HG03280 (cell line): ENCODE measurements around the gene SLC26A8.
"Not testable (repeated sequence)": the region's sequence is repeated elsewhere in the genome, so short reads cannot be mapped to it uniquely, and the experiment has no call there.

Experiments used
- ATAC-seq: cut with Tn5 transposase; IDR thresholded peaks from one replicate; pipeline ENCODE4 v1.9.1; 2021; ENCODE audit warnings: mild to moderate bottlenecking, moderate library complexity; ENCODE audit not compliant: unreplicated experiment

Gene SLC26A8

DNA sequence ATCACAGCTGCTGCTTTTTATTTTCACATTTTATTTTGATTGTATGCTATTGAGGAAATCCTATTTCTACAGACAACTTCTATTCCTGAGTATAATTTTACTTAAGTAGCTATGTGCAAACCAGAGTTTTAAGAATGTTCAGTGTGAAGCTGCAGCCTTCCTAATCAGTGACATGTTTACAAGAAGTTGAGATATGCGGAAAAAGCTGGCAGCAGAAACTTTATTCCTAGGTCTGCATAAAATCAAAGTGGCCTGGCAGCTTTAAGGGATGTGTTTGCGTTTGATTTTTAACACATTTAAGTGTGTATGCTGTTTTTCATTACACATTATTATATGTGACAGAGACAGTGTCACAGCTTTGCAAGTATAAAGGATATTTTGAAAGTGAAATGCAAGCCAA is 29.4 kb upstream of the SLC26A8 start:
- ATAC-seq, result no peak

DNA sequence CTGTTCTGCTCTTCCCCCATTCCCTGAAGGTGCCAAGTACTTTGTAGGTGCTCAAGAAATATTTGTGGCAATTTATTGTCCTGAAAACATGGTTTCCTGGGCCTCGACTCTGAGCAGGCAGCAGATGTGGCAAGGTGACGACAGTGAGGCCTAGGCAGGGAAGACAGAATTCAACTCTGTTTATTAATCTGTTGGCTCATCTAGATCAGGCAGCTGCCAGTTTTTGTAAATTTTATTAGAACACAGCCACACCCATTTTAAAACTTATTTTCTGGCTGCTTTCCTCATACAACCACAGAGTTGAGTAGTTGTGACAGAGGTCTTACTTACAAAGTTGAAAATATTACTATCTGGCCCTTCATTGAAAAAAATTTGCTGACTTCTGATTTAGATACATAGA is 27.7 kb upstream of the SLC26A8 start:
- ATAC-seq, result no peak

DNA sequence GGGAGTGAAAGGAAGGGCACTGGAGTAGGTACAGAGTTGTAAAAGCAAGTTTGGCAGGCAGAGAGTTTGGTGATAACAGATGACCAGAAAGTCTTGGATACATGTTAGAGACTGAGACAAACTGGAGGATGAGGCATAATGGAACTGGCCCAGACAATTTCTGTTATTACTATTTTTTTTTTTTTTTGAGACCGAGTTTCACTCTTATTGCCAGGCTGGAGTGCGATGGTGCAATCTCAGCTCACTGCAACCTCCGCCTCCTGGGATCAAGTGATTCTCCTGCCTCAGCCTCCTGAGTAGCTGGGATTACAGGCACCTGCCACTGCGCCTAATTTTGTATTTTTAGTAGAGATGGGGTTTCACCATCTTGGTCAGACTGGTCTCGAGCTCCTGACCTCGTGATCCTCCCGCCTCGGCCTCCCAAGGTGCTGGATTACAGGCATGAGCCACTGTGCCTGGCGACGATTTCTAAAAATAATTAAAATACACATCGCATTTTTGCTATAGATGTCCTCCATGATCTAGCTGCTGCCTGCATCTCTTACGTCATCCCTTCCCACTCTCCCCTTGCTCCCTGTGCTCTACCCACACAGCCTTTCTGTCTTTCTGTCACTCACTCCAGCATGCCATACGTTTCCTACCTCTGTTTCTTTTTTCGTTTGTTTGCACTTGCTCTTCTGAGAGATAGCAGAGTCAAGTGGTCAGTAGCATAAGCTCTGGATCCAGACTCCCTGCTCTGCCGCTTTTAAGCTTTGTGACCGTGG is 26.7 kb upstream of the SLC26A8 start:
- no peak for ATAC-seq

DNA sequence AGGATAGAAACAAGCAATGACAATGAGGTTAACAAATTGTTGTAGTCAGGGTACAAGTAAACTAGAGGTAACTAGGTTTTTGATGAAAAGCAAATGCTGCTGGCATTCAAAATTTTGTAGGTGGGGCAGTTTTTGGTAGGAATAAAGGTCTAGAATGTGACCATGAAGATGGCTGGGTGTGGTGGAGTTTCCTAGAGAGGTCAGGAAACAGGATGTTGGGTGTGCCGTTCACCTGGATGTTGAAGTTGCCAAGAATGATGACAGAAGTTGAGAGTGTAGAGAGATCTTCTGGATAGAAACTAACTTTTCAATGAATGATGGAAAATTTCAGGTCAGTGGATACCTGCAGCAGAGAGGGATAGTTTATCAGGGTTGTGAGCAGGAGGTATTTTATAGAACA is 25.9 kb upstream of the SLC26A8 start:
- ATAC-seq, result no peak

- ATAC-seq, result no peak
Observed at GRCh38 chr6:36049582-36049981, 25.1 kb upstream of the SLC26A8 start.

DNA sequence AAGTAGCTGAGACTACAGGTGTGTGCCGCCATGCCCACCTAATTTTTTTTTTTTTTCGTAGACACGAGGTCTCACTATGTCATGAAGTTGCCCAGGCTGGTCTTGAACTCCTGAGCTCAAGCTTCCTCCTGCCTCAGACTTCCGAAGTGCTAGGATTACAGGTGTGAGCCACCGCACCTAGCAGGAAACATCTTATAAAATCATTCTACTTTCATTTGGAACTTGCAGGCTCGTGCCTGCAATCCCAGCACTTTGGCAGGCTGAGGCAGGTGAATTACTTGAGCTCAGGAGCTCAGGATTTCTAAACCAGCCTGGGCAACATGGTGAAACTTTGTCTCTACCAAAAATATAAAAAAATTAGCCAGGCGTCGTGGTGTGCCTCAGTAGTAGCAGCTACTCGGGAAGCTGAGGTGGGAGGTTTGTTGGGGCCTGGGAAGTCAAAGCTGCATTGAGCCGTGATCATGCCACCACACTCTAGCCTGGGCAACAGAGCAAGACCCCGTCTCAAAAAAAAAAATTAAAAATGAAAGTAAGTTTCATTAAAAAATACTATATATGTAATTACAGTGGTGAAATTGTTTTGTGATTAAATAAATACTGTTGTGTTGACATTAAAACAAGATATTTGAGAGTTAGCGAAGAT is 18.3 kb upstream of the SLC26A8 start:
- no peak for ATAC-seq

GRCh38 chr6:36040958-36041357 is 16.5 kb upstream of the SLC26A8 start:
- no peak for ATAC-seq

DNA sequence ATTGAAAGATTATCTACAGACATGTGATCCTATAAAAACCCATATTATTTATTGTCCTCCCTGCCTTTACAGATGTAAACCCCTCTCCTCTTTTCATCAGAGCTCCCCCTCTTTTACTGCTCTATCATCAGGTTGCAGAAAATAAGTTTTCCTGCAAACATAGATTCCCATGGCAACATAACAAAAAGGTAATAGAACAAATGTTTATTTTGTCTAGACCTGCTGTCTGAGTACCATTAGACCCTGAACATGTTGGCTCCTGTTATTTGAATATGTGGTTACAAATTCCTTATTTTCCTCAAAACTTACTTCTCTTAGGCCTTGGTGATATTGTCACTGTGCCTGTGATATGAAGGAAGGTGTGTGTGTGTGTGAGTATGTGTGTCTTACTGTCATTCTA is 14.7 kb upstream of the SLC26A8 start:
- ATAC-seq, result no peak

DNA sequence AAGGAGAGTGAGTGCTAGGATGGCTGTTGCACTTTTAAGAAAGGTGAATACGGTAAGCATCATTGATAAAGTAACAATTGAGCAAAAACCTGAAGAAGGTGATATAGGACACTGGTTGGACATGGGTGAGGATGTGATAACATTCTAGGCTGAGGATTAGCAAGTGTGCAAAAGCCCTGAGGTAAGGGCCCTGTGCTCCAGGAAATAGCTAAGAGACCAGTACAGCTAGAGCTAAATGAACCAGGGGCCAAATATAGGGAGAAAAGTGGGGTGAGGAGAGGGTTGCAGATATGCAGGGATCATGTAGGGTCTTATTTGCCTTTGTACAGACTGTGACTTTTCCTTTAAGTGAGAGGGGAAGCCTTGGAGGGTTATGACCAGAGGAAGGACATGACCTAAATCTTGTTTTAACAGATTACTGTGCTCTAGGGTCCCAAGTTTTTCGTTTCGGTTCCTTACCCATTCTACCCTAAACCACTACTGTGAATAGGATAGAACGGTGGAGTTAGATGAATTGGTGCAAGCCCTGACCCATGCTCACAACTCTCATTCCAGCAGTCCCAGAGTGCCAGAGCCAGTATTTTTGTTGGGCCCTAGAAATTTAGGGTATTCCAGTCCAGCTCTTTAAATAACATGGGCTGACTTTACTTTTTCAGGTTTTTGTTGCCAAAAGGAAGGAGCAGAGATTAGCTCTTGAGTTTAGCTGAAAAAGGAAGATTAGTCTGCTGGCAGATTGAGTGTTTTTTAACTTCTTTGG is 13.9 kb upstream of the SLC26A8 start:
- ATAC-seq, result no peak

DNA sequence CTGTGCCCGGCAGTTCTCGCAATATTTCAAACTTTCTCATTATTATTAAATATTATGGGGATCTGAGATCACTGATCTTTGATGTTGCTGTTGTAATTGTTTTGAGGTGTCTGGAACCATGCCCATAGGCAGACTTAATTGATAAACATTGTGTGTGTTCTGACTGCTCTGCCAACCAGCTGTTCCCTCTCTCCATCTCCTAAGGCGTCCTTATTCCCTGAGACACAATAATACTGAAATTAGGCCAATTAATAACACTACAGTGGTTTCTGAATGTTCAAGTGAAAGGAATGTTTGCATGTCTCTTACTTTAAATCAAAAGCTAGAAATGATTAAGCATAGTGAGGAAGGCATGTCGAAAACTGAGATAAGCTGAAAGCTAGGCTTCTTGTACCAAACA is 10.8 kb upstream of the SLC26A8 start:
- ATAC-seq, result no peak

DNA sequence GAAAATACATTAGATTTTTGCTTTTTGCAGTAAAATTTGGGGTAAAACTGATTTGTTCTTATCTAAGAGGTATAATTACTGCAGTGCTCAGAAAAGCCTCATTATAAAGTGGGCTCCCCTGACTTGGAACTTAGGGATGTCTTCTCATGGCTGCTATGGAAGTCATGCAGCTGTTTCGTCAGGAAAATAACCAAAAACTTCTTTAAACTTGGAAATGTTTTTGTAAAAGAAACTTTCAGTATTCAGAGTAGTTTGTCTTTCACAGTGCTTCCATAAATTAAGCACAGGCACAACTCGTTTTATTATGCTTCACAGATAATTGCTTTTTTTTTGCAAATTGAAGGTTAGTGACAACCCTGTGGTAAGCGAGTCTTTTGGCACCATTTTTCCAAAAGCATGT is 10.0 kb upstream of the SLC26A8 start:
- ATAC-seq, result no peak

DNA sequence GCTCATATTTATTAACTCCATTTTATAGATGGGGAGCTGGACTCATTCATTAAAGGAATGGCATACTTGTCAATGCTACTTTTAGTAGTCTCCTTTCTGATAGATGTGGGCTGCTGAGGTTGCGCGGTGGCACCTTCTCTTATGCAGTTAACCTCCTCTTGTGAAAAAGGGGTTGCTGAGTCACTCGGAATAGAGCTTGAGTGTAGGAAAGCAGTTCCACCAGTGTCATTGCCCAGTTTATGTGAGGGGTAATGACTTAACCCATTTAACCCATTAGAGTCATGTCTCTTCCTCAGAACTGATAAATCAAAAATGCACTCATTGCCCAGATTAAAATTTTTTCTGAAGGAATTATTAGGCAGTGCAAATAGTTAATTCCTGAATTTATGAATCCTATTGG is 9.5 kb upstream of the SLC26A8 start:
- ATAC-seq, result no peak

- not testable (repeated sequence) for ATAC-seq
Observed at GRCh38 chr6:36033144-36033543, 8.7 kb upstream of the SLC26A8 start.

DNA sequence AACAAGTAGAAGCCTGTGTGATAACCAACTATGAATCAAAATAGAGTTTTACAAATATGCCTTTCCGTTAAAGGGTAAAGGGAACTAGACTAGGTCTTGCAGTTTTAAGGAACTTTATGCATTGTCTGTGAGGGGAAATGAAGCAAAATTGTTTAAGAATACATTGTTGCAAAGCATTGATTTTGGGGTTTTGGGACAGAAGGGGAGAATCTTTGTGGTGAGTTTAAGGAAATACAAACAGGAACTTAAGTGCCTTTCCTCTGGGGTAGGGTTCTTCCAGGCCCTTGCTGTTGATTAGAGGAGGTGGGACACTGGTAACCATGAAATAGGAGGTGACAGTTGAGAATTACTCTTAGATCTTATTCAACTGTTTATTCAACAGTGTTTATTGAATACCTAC is 7.8 kb upstream of the SLC26A8 start:
- ATAC-seq, result no peak

- ATAC-seq, result no peak
Observed at GRCh38 chr6:36029464-36029863, 5.0 kb upstream of the SLC26A8 start.

GRCh38 chr6:36028877-36029324 is 4.5 kb upstream of the SLC26A8 start:
- ATAC-seq, result no peak

GRCh38 chr6:36028088-36028876 is 3.8 kb upstream of the SLC26A8 start:
- ATAC-seq, result peak; percentile 24

- ATAC-seq, result peak; percentile 88
Observed at GRCh38 chr6:36027501-36028087, 3.2 kb upstream of the SLC26A8 start, which contains the start of gene MAPK14. Gene MAPK14 (plus strand): TSS chr6:36027808. CDS start chr6:36028158, 350 bp downstream.

- no peak for ATAC-seq
Observed at GRCh38 chr6:36025932-36026327, 1.5 kb upstream of the SLC26A8 start.

- ATAC-seq, result no peak
Observed at GRCh38 chr6:36025260-36025931, 955 bp upstream of the SLC26A8 start.
